Lower lobe of right lung (tissue), 2 donors: ENCODE data around the gene PLEKHG4B. TPM values are rescaled to one million over a fixed set of nuclear protein-coding genes. Genes with fewer than 3 reads are reported as not detected.

Experiments
- ATAC-seq, 2 donors: fragments of 200-7000 bp; cut with Tn5 transposase; one replicate each; pipeline ENCODE4 v1.9.1; 2020 to 2022; ENCODE audit warnings: mild to moderate bottlenecking in 2 of 2, moderate library complexity in 2 of 2
- DNase-seq: peaks from one replicate; pipeline ENCODE4 v3.0.0-alpha.2; 2020
- H3K27ac ChIP-seq: fragments of 200-600 bp; one replicate; pipeline ENCODE4 v1.8.0; 2022
- H3K27me3 ChIP-seq: fragments of 200-600 bp; one replicate; pipeline ENCODE4 v1.8.0; 2022; ENCODE audit warnings: low read depth
- H3K36me3 ChIP-seq: fragments of 200-600 bp; one replicate; pipeline ENCODE4 v1.8.0; 2022; ENCODE audit warnings: mild to moderate bottlenecking
- H3K4me1 ChIP-seq: fragments of 200-600 bp; one replicate; pipeline ENCODE4 v1.8.0; 2022
- H3K4me3 ChIP-seq: fragments of 200-600 bp; one replicate; pipeline ENCODE4 v1.8.0; 2022; ENCODE audit warnings: mild to moderate bottlenecking
- H3K9me3 ChIP-seq: fragments of 200-600 bp; one replicate; pipeline ENCODE4 v1.8.0; 2022
- intact Hi-C: fragments of 100-400 bp; cut with DNase I; formaldehyde crosslinking; loops from one replicate; pipeline ENCODE4 v1.11.0; 2022
- total RNA-seq: library from RNA; stranded (reverse); fragmentation: NEBNext Ultra II Directional; extraction: Animal tissue kit (Norgen Biotek cat#: 25700); gene quantifications from one replicate; pipeline ENCODE4 v1.2.1, GENCODE V29; 2021
- TF ChIP-seq, protein P1 (sequence below): fragments of 200-600 bp; IDR thresholded peaks from one replicate; pipeline ENCODE4 v1.8.0; 2022; ENCODE audit warnings: antibody characterized with exemption, mild to moderate bottlenecking
- donor health status: DM: no; HTN: yes; CAD: no; lungs with severe emphysema.

PLEKHG4B gene
- total RNA-seq, 1 donor from 2014 or later = 2.7 TPM

DNA sequence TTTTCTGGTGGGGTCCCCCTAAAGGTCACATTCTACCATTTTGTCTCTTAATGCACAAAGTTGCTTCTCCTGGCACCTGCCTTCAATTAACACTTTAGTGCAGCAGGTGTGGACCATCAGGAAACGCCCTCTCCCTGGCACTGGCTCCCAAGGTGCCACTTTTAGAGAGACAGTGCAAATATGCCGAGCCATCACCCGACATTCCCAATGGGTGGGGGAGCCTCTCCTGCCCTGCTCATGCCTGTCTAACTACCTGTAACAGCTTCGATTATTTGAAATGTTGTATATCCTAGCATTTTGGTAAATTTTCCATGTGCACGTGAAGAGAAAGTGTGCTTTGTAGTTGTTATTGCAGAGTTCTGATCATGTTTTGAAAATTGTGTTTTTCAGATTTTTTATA lies 86.1 kb downstream of the PLEKHG4B start:
- no peaks in the 10 kb centered on the region for H3K27me3 ChIP-seq
- no peak for ATAC-seq
- no peak for DNase-seq
- H3K4me3 ChIP-seq = no peak overlapping the region
- no peaks in the 10 kb centered on the region for H3K36me3 ChIP-seq
- H3K4me1 ChIP-seq = no peaks in the 10 kb centered on the region
- intact Hi-C loops = no loop called here
- TF ChIP-seq, protein P1, sequence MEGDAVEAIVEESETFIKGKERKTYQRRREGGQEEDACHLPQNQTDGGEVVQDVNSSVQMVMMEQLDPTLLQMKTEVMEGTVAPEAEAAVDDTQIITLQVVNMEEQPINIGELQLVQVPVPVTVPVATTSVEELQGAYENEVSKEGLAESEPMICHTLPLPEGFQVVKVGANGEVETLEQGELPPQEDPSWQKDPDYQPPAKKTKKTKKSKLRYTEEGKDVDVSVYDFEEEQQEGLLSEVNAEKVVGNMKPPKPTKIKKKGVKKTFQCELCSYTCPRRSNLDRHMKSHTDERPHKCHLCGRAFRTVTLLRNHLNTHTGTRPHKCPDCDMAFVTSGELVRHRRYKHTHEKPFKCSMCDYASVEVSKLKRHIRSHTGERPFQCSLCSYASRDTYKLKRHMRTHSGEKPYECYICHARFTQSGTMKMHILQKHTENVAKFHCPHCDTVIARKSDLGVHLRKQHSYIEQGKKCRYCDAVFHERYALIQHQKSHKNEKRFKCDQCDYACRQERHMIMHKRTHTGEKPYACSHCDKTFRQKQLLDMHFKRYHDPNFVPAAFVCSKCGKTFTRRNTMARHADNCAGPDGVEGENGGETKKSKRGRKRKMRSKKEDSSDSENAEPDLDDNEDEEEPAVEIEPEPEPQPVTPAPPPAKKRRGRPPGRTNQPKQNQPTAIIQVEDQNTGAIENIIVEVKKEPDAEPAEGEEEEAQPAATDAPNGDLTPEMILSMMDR = no peak
- no peaks in the 10 kb centered on the region for H3K9me3 ChIP-seq
- no peak overlapping the region for H3K27ac ChIP-seq

DNA sequence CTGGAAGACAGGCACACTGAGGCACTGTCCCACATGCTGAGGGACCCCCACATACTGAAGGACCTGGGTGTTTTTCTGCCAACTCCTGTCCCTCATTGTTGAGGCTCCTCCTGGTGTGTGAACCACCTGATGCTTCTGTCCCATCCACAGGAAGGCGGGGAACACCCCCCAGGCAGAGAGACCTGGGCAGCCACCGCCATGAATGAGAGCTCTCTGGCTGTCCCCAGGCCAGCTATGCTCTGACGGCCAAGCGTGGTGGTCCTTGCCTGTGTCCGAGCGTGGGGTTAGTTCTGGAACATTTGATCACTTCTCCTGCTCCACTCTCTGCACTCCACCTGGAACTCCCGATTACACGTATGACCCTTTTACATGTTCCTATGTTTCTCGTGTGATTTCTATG lies 87.4 kb downstream of the PLEKHG4B start:
- no peak overlapping the region for H3K4me3 ChIP-seq
- TF ChIP-seq, protein P1 = no peak
- H3K9me3 ChIP-seq = no peaks in the 10 kb centered on the region
- intact Hi-C loops = no loop called here
- ATAC-seq (no peak), DNase-seq (no peak)
- H3K36me3 ChIP-seq = no peaks in the 10 kb centered on the region
- no peaks in the 10 kb centered on the region for H3K4me1 ChIP-seq
- no peak overlapping the region for H3K27ac ChIP-seq
- no peaks in the 10 kb centered on the region for H3K27me3 ChIP-seq

DNA sequence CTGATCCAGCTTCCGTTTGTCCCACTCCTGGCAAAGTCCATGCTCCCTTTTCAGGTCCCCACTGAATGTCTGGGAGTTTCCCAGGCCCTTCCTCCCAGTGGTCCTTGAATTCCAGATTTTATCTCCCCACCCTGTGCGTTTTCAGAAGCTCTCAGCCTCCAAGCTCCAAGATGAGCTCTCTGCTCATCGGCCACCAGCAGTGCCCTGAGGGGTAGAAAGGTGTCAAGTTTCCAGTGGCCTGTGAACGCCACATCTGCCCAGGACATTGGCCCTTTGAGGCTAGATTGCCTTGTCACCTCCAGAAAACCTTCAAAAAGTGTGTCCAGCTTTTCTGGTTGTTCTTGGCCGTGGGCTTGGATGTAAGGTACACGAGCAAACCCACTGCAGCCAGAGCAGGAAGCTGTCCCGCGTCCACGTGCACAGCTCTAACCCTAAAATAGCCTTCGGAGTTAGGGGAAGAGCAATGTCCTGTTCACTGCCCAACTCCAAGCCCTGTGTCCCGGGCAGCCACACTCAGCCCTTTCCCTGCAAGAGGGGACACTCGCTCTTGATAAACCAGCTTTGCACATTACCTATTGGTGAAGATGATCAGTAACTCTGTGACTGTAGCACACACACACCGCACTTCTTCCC lies 88.4 kb downstream of the PLEKHG4B start:
- H3K27me3 ChIP-seq = no peaks in the 10 kb centered on the region
- ATAC-seq (no peak), DNase-seq (no peak)
- no peaks in the 10 kb centered on the region for H3K4me1 ChIP-seq
- H3K9me3 ChIP-seq = no peaks in the 10 kb centered on the region
- intact Hi-C loops = no loop called here
- H3K4me3 ChIP-seq = no peak overlapping the region
- H3K27ac ChIP-seq = no peak overlapping the region
- TF ChIP-seq, protein P1 = no peak
- no peaks in the 10 kb centered on the region for H3K36me3 ChIP-seq

DNA sequence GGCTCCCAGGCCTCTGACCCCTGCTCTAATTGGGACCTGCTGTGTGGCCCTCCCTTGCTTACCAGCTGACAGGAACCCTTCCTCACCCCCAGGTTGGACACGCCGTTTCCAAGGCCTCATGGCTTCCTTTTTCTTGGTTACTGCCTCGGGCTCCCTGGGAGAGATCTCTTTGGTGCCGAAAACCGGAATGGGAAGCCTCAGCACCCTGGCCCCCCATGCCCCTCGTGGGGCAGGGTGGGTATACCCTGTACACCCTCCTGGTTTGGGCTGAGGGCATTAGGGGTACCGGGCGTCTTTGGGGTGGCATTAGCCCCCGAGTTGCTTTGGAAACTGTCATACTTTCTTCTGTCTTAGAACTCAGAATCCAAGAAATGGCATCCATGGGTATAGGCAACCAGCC lies 89.2 kb downstream of the PLEKHG4B start:
- Histone ChIP-seq H3K4me1 (no peaks in the 10 kb centered on the region), H3K4me3 (no peak overlapping the region), H3K27ac (no peak overlapping the region), H3K27me3 (no peaks in the 10 kb centered on the region), H3K36me3 (no peaks in the 10 kb centered on the region), H3K9me3 (no peaks in the 10 kb centered on the region)
- ATAC-seq (no peak), DNase-seq (no peak)
- TF ChIP-seq, protein P1 = no peak
- intact Hi-C loops = no loop called here

DNA sequence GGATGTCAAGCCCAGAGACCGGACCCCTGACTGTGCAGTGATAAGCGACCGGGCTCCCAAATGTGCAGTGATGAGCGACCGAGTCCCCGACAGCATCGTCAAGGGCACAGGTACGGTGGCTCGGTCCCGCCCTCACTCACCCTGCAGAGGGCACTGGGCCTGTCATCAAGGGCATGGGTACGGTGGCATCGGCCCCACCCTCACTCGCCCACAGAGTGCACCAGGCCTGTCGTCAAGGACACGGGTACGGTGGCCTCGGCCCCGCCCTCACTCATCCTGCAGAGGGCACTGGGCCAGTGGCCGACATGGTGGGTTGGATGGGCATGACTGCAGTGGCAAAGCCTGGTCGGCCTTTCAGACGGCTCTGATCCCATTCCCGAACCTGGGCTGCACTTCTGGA lies 89.6 kb downstream of the PLEKHG4B start:
- intact Hi-C loops = no loop called here
- no peaks in the 10 kb centered on the region for H3K4me1 ChIP-seq
- no peaks in the 10 kb centered on the region for H3K9me3 ChIP-seq

More for the DNA sequence above, 89.6 kb downstream of the PLEKHG4B start:
- ATAC-seq = no peak
- TF ChIP-seq, protein P1 = no peak
- no peak for DNase-seq
- H3K27ac ChIP-seq = no peak overlapping the region
- H3K27me3 ChIP-seq = no peaks in the 10 kb centered on the region
- H3K36me3 ChIP-seq = no peaks in the 10 kb centered on the region
- no peak overlapping the region for H3K4me3 ChIP-seq
